Vagina (tissue), 2 donors: Measurements from ENCODE around the gene TBC1D28.
"Not testable (repeated sequence)": the region's sequence is repeated elsewhere in the genome, so short reads cannot be mapped to it uniquely, and the experiment has no call there.

ENCODE experiments used
- CTCF ChIP-seq, 3 experiments: fragments of 450-650 bp in 2 of 3; fragments of 200-600 bp in 1 of 3; sonication (generic) in 1 of 3; IDR thresholded peaks; one replicate each; pipeline ENCODE4 v1.5.1; 2017 to 2019; ENCODE audit warnings: antibody characterized with exemption in 3 of 3, mild to moderate bottlenecking in 2 of 3, moderate library complexity in 2 of 3
- POLR2AphosphoS5 ChIP-seq, 2 donors: sonication (generic); formaldehyde crosslinking; IDR thresholded peaks; one replicate each; pipeline ENCODE4 v1.9.0; 2017; ENCODE audit warnings: antibody characterized with exemption in 2 of 2, mild to moderate bottlenecking in 2 of 2, low read depth in 1 of 2; ENCODE audit not compliant: insufficient read depth in 1 of 2

GRCh38 chr17:18635773-18636172, 8.4 kb downstream of the TBC1D28 start:
- not testable (repeated sequence) for TF ChIP-seq CTCF (IDR thresholded peaks at IDR 0.05); POLR2AphosphoS5 (IDR thresholded peaks at IDR 0.05; ENCODE audit: insufficient read depth in 1 of 2, low read depth in 1 of 2)
